Prostate gland (tissue), 2 donors: ENCODE data around the gene ESCO1. TPM values are rescaled to one million over a fixed set of nuclear protein-coding genes. Genes with fewer than 3 reads are reported as not detected.
"Not testable (repeated sequence)": the region's sequence is repeated elsewhere in the genome, so short reads cannot be mapped to it uniquely, and the experiment has no call there.

Experiments
- DNase-seq: peaks from one replicate; pipeline ENCODE4 v3.0.0-alpha.2; 2019; ENCODE audit warnings: low spot score
- H3K27ac ChIP-seq, 2 donors: fragments of 200-600 bp; sonication (generic); 2 replicates each; pipeline ENCODE4 v1.5.1; 2017 to 2019
- H3K27me3 ChIP-seq: fragments of 200-600 bp; sonication (generic); replicated peaks from 2 replicates; pipeline ENCODE4 v1.5.1; 2019; ENCODE audit not compliant: insufficient read depth
- H3K36me3 ChIP-seq, 2 donors: fragments of 200-600 bp; sonication (generic); 1 replicate in 1 of 2; 2 replicates in 1 of 2; pipeline versions ENCODE4 v1.5.1 to v1.8.1; 2017 to 2019
- H3K4me1 ChIP-seq: fragments of 200-600 bp; sonication (generic); replicated peaks from 2 replicates; pipeline ENCODE4 v1.5.1; 2019
- H3K4me3 ChIP-seq, 2 donors: fragments of 200-600 bp; sonication (generic); 2 replicates each; pipeline ENCODE4 v1.5.1; 2017 to 2019
- H3K9me3 ChIP-seq: fragments of 200-600 bp; sonication (generic); 2 replicates; pipeline ENCODE4 v1.5.1; 2017
- CTCF ChIP-seq, 4 experiments: fragments of 200-600 bp in 2 of 4; fragments of 450-650 bp in 2 of 4; sonication (generic) in 2 of 4; IDR thresholded peaks; 1 replicate in 3 of 4; 2 replicates in 1 of 4; pipeline ENCODE4 v1.5.1; 2016 to 2019; ENCODE audit warnings: antibody characterized with exemption in 4 of 4, mild to moderate bottlenecking in 2 of 4, moderate library complexity in 2 of 4
- POLR2A ChIP-seq: fragments of 450-650 bp; IDR thresholded peaks from one replicate; pipeline ENCODE4 v1.6.1; 2016; ENCODE audit warnings: antibody characterized with exemption, mild to moderate bottlenecking
- POLR2AphosphoS5 ChIP-seq: sonication (generic); formaldehyde crosslinking; IDR thresholded peaks from one replicate; pipeline ENCODE4 v1.6.1; 2017; ENCODE audit warnings: antibody characterized with exemption
- WGBS: methylation state at CpG from one replicate; pipeline ENCODE4 v1.1.5; 2018; 5-methylcytosine and 5-hydroxymethylcytosine counted together
- intact Hi-C: fragments of 100-400 bp; cut with DNase I; formaldehyde crosslinking; loops from one replicate; pipeline ENCODE4 v1.14.2; 2022
- total RNA-seq, 2 donors: library from RNA; depleted of rRNA; stranded (reverse); fragments of >200 nt; gene quantifications; one replicate each; pipeline ENCODE4 v1.1.0, GENCODE V29; 2016

The ESCO1 gene
- total RNA-seq, 2 donors from 2014 or later = 19.6 to 21.8 TPM

GRCh38 chr18:21634588-21635199 is 34.2 kb upstream of the ESCO1 start:
- H3K4me3 ChIP-seq = no peak overlapping the region
- H3K4me1 ChIP-seq = no peaks in the 10 kb centered on the region
- H3K27me3 ChIP-seq = no peaks in the 10 kb centered on the region
- intact Hi-C loops = no loop called here
- H3K36me3 ChIP-seq = no peaks in the 10 kb centered on the region
- no peak overlapping the region for H3K27ac ChIP-seq
- WGBS = 87% methylated on average over 4 of the region's 4 CpGs
- H3K9me3 ChIP-seq = no peaks in the 10 kb centered on the region
- DNase-seq = no peak
- no peak for TF ChIP-seq POLR2AphosphoS5
- TF ChIP-seq CTCF (IDR thresholded peaks at IDR 0.05) = no peak
- no peak for TF ChIP-seq POLR2A

- Histone ChIP-seq H3K9me3 (no peaks in the 10 kb centered on the region), H3K4me1 (no peaks in the 10 kb centered on the region), H3K36me3 (peaks cover 0 to 5% of the 10 kb centered on the region in 2 donors), H3K4me3 (no peak overlapping the region), H3K27ac (no peak overlapping the region), H3K27me3 (no peaks in the 10 kb centered on the region)
- intact Hi-C loops = no loop called here
- no peak for TF ChIP-seq POLR2A
- no peak for TF ChIP-seq CTCF (IDR thresholded peaks at IDR 0.05)
- no peak for TF ChIP-seq POLR2AphosphoS5
- DNase-seq = no peak
- WGBS = 100% methylated on average over 1 of the region's 1 CpG
Measured at GRCh38 chr18:21632393-21632792, 31.9 kb upstream of the ESCO1 start.

- H3K4me3 ChIP-seq = no peak overlapping the region
- intact Hi-C loops = no loop called here
- TF ChIP-seq POLR2A (no peak), CTCF (IDR thresholded peaks at IDR 0.05) (no peak), POLR2AphosphoS5 (no peak)
- WGBS = 88% methylated on average over 9 of the region's 9 CpGs
- no peaks in the 10 kb centered on the region for H3K9me3 ChIP-seq
- no peaks in the 10 kb centered on the region for H3K4me1 ChIP-seq
- no peaks in the 10 kb centered on the region for H3K27me3 ChIP-seq
- no peak for DNase-seq
- no peak overlapping the region for H3K27ac ChIP-seq
- peaks cover 0 to 5% of the 10 kb centered on the region in 2 donors for H3K36me3 ChIP-seq
Measured at GRCh38 chr18:21629089-21629832, 28.8 kb upstream of the ESCO1 start.

DNA sequence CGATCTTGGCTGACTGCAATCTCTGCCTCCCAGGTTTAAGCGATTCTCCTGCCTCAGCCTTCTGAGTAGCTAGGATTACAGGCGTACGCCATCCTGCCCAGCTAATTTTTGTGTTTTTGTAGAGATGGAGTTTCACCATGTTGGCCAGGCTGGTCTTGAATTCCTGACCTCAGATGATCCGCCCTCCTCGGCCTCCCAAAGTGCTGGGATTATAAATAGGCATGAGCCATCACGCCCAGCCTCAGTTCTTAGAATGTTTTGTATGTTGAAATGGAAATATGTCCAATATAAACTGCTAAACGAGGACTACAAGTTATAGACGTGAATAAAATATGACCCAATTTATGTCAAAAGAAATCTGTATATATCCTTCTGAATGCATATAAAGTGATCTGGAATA is 21.1 kb upstream of the ESCO1 start:
- H3K27me3 ChIP-seq, H3K27ac ChIP-seq, H3K36me3 ChIP-seq, H3K4me3 ChIP-seq, H3K4me1 ChIP-seq, intact Hi-C loops, DNase-seq, H3K9me3 ChIP-seq: not testable (repeated sequence)
- WGBS = 95% methylated on average over 9 of the region's 9 CpGs

DNA sequence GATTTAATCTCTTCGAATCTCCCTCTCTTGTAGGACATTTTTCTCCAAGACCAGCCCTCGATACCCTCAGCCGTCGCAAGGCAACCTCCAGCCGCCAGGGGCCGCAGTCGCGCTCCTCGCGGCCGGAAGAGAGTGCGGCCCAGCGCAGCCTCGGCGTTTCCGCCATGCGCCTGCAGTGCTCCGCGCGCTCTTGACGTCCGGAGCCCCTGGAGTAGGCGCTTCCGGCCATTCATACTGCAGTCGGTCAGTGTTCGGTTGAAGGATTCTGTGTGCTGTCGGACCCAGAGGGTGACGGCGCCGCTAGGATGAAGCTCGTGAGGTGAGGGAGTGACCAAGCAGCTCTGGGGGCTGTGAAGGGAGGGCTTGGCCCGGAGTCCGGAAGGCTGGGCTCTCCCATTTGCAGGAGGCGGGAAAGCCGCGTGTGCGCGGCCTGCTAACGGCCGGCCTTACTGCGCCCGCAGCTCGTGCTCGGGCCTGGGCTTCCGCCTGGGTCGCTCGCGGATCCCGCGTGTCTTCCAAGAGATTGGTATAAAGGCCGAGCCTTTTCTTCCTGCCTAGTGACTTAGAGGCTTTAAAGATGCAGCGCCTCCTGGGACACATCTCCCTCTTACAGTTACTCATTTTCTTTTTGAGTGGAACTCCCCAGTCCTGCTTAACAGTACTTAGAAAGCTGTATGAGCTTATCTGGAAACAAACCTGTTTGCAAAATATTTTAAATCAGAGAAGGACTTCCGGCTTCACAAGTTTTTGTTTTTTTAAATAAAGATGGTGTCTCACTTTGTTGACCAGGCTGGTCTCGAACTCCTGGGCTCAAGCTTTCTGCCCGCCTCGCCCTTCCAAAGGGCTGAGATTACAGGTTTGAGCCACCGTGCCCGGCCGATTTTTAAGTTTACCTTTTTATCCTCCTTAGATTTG is 11.9 kb upstream of the ESCO1 start, which contains the start of gene SNRPD1:
Gene SNRPD1, plus strand, starts transcription at position 190 of the 915 bp plus-strand sequence. Its CDS starts 116 bp downstream, at position 306.
- peak; percentile 34 for TF ChIP-seq POLR2A
- peak; percentile 82 to 95 (median 95) for TF ChIP-seq CTCF (IDR thresholded peaks at IDR 0.05)
- peak; percentile 92 for TF ChIP-seq POLR2AphosphoS5
- under 1% methylated on average over 59 of the region's 59 CpGs for WGBS
- Histone ChIP-seq H3K4me3 (peak within 1 kb of the TSS; percentile 54 to 57), H3K36me3 (no peaks in the 10 kb centered on the region), H3K27ac (peak within 1 kb of the TSS; percentile 67 to 70), H3K27me3 (no peaks in the 10 kb centered on the region), H3K9me3 (no peaks in the 10 kb centered on the region), H3K4me1 (no peaks in the 10 kb centered on the region)
- DNase-seq = peak; percentile 72
- intact Hi-C loops = loop anchor here (5.0 to 10.0 kb wide), 2 partner anchors 90 to 242 kb away; partner anchors contain the start of gene ABHD3

DNA sequence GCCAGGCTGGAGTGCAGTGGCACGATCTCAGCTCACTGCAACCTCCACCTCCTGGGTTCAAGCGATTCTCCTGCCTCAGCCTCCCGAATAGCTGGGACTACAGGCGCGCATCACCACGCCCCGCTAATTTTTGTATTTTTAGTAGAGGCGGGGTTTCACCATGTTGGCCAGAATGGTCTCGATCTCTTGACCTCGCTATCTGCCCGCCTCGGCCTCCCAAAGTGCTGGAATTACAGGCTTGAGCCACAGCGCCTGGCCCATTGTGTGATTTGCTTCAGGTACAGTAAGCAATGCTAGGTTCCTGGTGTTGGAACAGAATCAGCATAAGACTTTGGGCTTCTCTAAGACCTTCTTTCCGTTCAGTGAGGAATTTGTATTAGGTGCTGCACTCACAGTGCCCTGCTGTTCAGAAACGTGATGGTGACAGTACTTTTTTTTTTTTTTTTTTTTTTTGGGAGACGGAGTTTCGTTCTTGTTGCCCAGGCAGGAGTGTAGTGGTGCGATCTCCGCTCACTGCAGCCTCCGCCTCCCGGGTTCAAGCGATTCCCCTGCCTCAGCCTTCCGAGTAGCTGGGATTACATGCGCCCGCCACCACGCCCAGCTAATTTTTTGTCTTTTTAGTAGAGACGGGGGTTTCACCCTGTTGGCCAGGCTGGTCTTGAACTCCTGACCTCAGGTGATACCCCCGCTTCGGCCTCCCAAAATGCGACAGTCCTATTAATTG is 11.1 kb upstream of the ESCO1 start:
- H3K36me3 ChIP-seq, H3K27me3 ChIP-seq, DNase-seq, H3K4me1 ChIP-seq, H3K9me3 ChIP-seq: not testable (repeated sequence)
- intact Hi-C loops = loop anchor here (5.0 to 10.0 kb wide), 2 partner anchors 91 to 243 kb away; partner anchors contain the start of gene ABHD3
- Histone ChIP-seq H3K27ac (peak overlapping the region; percentile 67 to 70), H3K4me3 (peak overlapping the region; percentile 54 to 57)
- WGBS = 58% methylated on average over 30 of the region's 30 CpGs
